Suprapubic skin (tissue), 4 donors: Measurements from ENCODE around the gene PLOD1. TPM values are rescaled to one million over a fixed set of nuclear protein-coding genes. Genes with fewer than 3 reads are reported as not detected.

Source experiments
- DNase-seq, 2 donors: peaks; one replicate each; pipeline ENCODE4 v3.0.0-alpha.2; 2019; ENCODE audit warnings: low spot score in 2 of 2
- H3K27ac ChIP-seq: fragments of 200-600 bp; sonication (generic); one replicate; pipeline ENCODE4 v1.5.1; 2019
- H3K27me3 ChIP-seq: fragments of 200-600 bp; sonication (generic); one replicate; pipeline ENCODE4 v1.5.1; 2019
- H3K36me3 ChIP-seq: fragments of 200-600 bp; sonication (generic); one replicate; pipeline ENCODE4 v1.5.1; 2019
- H3K4me1 ChIP-seq: fragments of 200-600 bp; sonication (generic); one replicate; pipeline ENCODE4 v1.5.1; 2019
- H3K4me3 ChIP-seq: fragments of 200-600 bp; sonication (generic); one replicate; pipeline ENCODE4 v1.5.1; 2019; ENCODE audit warnings: mild to moderate bottlenecking
- H3K9me3 ChIP-seq: fragments of 200-600 bp; sonication (generic); one replicate; pipeline ENCODE4 v1.5.1; 2019
- EP300 ChIP-seq: sonication (generic); formaldehyde crosslinking; IDR thresholded peaks from one replicate; pipeline ENCODE4 v1.6.1; 2017; ENCODE audit warnings: antibody characterized with exemption
- POLR2A ChIP-seq, 2 donors: fragments of 450-650 bp; IDR thresholded peaks; one replicate each; pipeline ENCODE4 v1.6.1; 2017; ENCODE audit warnings: antibody characterized with exemption in 2 of 2, mild to moderate bottlenecking in 2 of 2, moderate library complexity in 2 of 2
- POLR2AphosphoS5 ChIP-seq, 3 donors: sonication (generic); formaldehyde crosslinking; IDR thresholded peaks; one replicate each; pipeline ENCODE4 v1.6.1; 2017; ENCODE audit warnings: antibody characterized with exemption in 3 of 3
- WGBS: methylation state at CpG from one replicate; pipeline ENCODE4 v1.1.5; 2018; 5-methylcytosine and 5-hydroxymethylcytosine counted together
- total RNA-seq, 4 donors: library from RNA; depleted of rRNA; stranded (reverse); fragments of >200 nt; gene quantifications; one replicate each; pipeline ENCODE4 v1.1.0, GENCODE V29; 2016
- TF ChIP-seq, protein P1 (sequence below), 2 donors: fragments of 200-600 bp in 1 of 2; fragments of 450-650 bp in 1 of 2; sonication (generic) in 1 of 2; IDR thresholded peaks; one replicate each; pipeline ENCODE4 v1.5.1; 2016 to 2019; ENCODE audit warnings: antibody characterized with exemption in 2 of 2, mild to moderate bottlenecking in 1 of 2, moderate library complexity in 1 of 2

The PLOD1 gene
- total RNA-seq, 4 donors from 2014 or later: 26.7 to 47.6 (median 37.7) TPM

GRCh38 chr1:11990303-11991032 lies 56.0 kb downstream of the PLOD1 start:
- Histone ChIP-seq H3K27ac (no peak overlapping the region), H3K36me3 (peaks cover 76% of the 10 kb centered on the region), H3K4me1 (peaks cover 8% of the 10 kb centered on the region), H3K9me3 (no peaks in the 10 kb centered on the region), H3K27me3 (no peaks in the 10 kb centered on the region), H3K4me3 (no peak overlapping the region)
- no peak for TF ChIP-seq POLR2A (IDR thresholded peaks at IDR 0.05)
- TF ChIP-seq EP300: peak; percentile 46
- TF ChIP-seq, protein P1, sequence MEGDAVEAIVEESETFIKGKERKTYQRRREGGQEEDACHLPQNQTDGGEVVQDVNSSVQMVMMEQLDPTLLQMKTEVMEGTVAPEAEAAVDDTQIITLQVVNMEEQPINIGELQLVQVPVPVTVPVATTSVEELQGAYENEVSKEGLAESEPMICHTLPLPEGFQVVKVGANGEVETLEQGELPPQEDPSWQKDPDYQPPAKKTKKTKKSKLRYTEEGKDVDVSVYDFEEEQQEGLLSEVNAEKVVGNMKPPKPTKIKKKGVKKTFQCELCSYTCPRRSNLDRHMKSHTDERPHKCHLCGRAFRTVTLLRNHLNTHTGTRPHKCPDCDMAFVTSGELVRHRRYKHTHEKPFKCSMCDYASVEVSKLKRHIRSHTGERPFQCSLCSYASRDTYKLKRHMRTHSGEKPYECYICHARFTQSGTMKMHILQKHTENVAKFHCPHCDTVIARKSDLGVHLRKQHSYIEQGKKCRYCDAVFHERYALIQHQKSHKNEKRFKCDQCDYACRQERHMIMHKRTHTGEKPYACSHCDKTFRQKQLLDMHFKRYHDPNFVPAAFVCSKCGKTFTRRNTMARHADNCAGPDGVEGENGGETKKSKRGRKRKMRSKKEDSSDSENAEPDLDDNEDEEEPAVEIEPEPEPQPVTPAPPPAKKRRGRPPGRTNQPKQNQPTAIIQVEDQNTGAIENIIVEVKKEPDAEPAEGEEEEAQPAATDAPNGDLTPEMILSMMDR (IDR thresholded peaks at IDR 0.05): no peak
- no peak for TF ChIP-seq POLR2AphosphoS5 (IDR thresholded peaks at IDR 0.05)
- no peak for DNase-seq
- 91% methylated on average over 10 of the region's 10 CpGs for WGBS

GRCh38 chr1:11991969-11992676 lies 57.6 kb downstream of the PLOD1 start:
- DNase-seq: no peak
- TF ChIP-seq POLR2A (IDR thresholded peaks at IDR 0.05): no peak
- no peak for TF ChIP-seq POLR2AphosphoS5 (IDR thresholded peaks at IDR 0.05)
- TF ChIP-seq, protein P1 (IDR thresholded peaks at IDR 0.05): no peak
- TF ChIP-seq EP300: no peak
- Histone ChIP-seq H3K4me3 (no peak overlapping the region), H3K27ac (no peak overlapping the region), H3K9me3 (no peaks in the 10 kb centered on the region), H3K27me3 (no peaks in the 10 kb centered on the region), H3K36me3 (peaks cover 84% of the 10 kb centered on the region), H3K4me1 (no peaks in the 10 kb centered on the region)
- 86% methylated on average over 16 of the region's 16 CpGs for WGBS

- no peak for DNase-seq
- Histone ChIP-seq H3K9me3 (no peaks in the 10 kb centered on the region), H3K4me1 (no peaks in the 10 kb centered on the region), H3K27me3 (no peaks in the 10 kb centered on the region), H3K36me3 (peaks cover 100% of the 10 kb centered on the region), H3K4me3 (no peak overlapping the region), H3K27ac (no peak overlapping the region)
- TF ChIP-seq POLR2A (IDR thresholded peaks at IDR 0.05) (no peak), POLR2AphosphoS5 (IDR thresholded peaks at IDR 0.05) (no peak)
- WGBS: 93% methylated on average over 5 of the region's 5 CpGs
Observed at GRCh38 chr1:11997081-11997850, 62.7 kb downstream of the PLOD1 start.

GRCh38 chr1:11998636-11999035 lies 64.1 kb downstream of the PLOD1 start:
- no peak for DNase-seq
- WGBS: 92% methylated on average over 5 of the region's 5 CpGs
- Histone ChIP-seq H3K27me3 (no peaks in the 10 kb centered on the region), H3K4me1 (no peaks in the 10 kb centered on the region), H3K36me3 (peaks cover 100% of the 10 kb centered on the region), H3K27ac (no peak overlapping the region), H3K4me3 (no peak overlapping the region), H3K9me3 (no peaks in the 10 kb centered on the region)
- TF ChIP-seq, protein P1 (IDR thresholded peaks at IDR 0.05): no peak
- no peak for TF ChIP-seq POLR2AphosphoS5 (IDR thresholded peaks at IDR 0.05)
- TF ChIP-seq POLR2A (IDR thresholded peaks at IDR 0.05): no peak
- TF ChIP-seq EP300: no peak

DNA sequence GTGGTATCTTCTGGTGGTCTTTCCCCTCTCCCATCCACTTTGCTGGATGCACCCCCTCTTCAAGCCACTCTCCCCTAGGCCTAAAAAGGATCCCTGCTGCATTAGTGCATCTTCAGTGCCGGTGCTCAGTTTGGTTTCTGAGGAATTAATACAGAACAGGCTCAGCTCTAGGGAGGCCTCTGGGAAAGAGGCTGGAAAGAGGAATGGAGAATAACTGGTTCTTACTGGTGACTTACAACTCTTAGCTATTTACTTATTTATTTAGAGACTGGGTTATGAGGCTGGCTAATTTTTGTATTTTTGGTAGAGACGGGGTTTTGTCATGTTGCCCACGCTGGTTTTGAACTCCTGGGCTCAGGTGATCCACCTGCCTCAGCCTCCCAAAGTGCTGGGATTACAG lies 64.7 kb downstream of the PLOD1 start:
- no peak overlapping the region for H3K4me3 ChIP-seq
- H3K9me3 ChIP-seq: no peaks in the 10 kb centered on the region
- no peaks in the 10 kb centered on the region for H3K4me1 ChIP-seq
- TF ChIP-seq, protein P1 (IDR thresholded peaks at IDR 0.05): no peak
- TF ChIP-seq POLR2AphosphoS5 (IDR thresholded peaks at IDR 0.05) (no peak), POLR2A (IDR thresholded peaks at IDR 0.05) (no peak), EP300 (no peak)
- 81% methylated on average over 3 of the region's 3 CpGs for WGBS
- no peak overlapping the region for H3K27ac ChIP-seq
- H3K27me3 ChIP-seq: no peaks in the 10 kb centered on the region
- DNase-seq: no peak
- H3K36me3 ChIP-seq: peaks cover 100% of the 10 kb centered on the region
